Aorta (tissue), 5 donors: ENCODE results near the gene FAM120A. TPM values are rescaled to one million over a fixed set of nuclear protein-coding genes. Genes with fewer than 3 reads are reported as not detected.

Experiments used
- ATAC-seq: fragments of 200-7000 bp; cut with Tn5 transposase; one replicate; pipeline ENCODE4 v1.9.1; 2022; ENCODE audit warnings: moderate library complexity; ENCODE audit not compliant: low FRiP score
- DNase-seq, 2 donors: peaks; one replicate each; pipeline ENCODE4 v3.0.0-alpha.2; 2020
- H3K27ac ChIP-seq, 2 donors: one replicate each; pipeline ENCODE4 v1.5.1; 2013; ENCODE audit warnings: low read length in 2 of 2, mild to moderate bottlenecking in 2 of 2, moderate library complexity in 2 of 2, control low read depth in 1 of 2, inconsistent platforms in 1 of 2, low read depth in 1 of 2
- H3K27me3 ChIP-seq, 2 donors: one replicate each; pipeline ENCODE4 v1.6.1; 2013; ENCODE audit warnings: control low read depth in 1 of 2, low read length in 1 of 2, mild to moderate bottlenecking in 1 of 2, moderate library complexity in 1 of 2; ENCODE audit not compliant: insufficient read depth in 2 of 2, control insufficient read depth in 1 of 2
- H3K36me3 ChIP-seq, 2 donors: one replicate each; pipeline ENCODE4 v1.6.1; 2013; ENCODE audit warnings: control low read depth in 1 of 2, low read length in 1 of 2, mild to moderate bottlenecking in 1 of 2; ENCODE audit not compliant: insufficient read depth in 2 of 2, control insufficient read depth in 1 of 2
- H3K4me1 ChIP-seq, 2 donors: one replicate each; pipeline ENCODE4 v1.6.1; 2013; ENCODE audit warnings: low read length in 2 of 2, control low read depth in 1 of 2, mild to moderate bottlenecking in 1 of 2, moderate library complexity in 1 of 2; ENCODE audit not compliant: insufficient read depth in 2 of 2, control insufficient read depth in 1 of 2
- H3K4me3 ChIP-seq, 2 donors: one replicate each; pipeline ENCODE4 v1.5.1; 2013; ENCODE audit warnings: low read length in 2 of 2, control low read depth in 1 of 2, mild to moderate bottlenecking in 1 of 2
- H3K9me3 ChIP-seq: one replicate; pipeline ENCODE4 v1.6.1; 2013; ENCODE audit warnings: mild to moderate bottlenecking, low read length; ENCODE audit not compliant: control insufficient read depth
- WGBS, 2 donors: extraction: QIAGEN DNeasy Blood & Tissue Kit; methylation state at CpG; one replicate each; pipeline ENCODE4 v1.1.7; 2013; 5-methylcytosine and 5-hydroxymethylcytosine counted together
- intact Hi-C, 2 donors: fragments of 100-400 bp; cut with DNase I; formaldehyde crosslinking; loops; one replicate each; pipeline versions ENCODE4 v1.14.2 to v1.15.0; 2022
- polyA plus RNA-seq, 2 donors: library from polyadenylated mRNA; stranded (reverse); fragments of 200-250 nt; gene quantifications; one replicate each; pipeline ENCODE4 v1.2.3, GENCODE V29; 2013
- total RNA-seq, 2 donors: library from RNA; stranded (reverse); fragmentation: NEBNext Ultra II Directional; extraction: Animal tissue kit (Norgen Biotek cat#: 25700); gene quantifications; one replicate each; pipeline ENCODE4 v1.2.1, GENCODE V29; 2021
- donor health status: healthy with polysubstance abuse.
- donor health status: Bipolar disorder and iron deficiency.
- donor health status: DM: no; HTN: no; CAD: no.
- donor health status: DM: no; HTN: no; CAD: no.
- donor health status: DM: yes; HTN: yes; CAD: no.

The FAM120A gene
- total and polyA plus RNA-seq, 4 donors = 30.7 to 88.6 (median 61.3) TPM

- DNase-seq (no peak), ATAC-seq (peak; percentile 17)
- WGBS, 2 donors = 82 to 91% methylated on average over 6 of the region's 6 CpGs
- Histone ChIP-seq H3K4me3 (no peak overlapping the region), H3K9me3 (no peaks in the 10 kb centered on the region), H3K4me1 (no peaks in the 10 kb centered on the region), H3K27me3 (no peaks in the 10 kb centered on the region), H3K36me3 (peaks cover 0 to 2% of the 10 kb centered on the region in 2 donors), H3K27ac (no peak overlapping the region)
- intact Hi-C loops = no loop called here
Observed at GRCh38 chr9:93520523-93520922, 69.0 kb downstream of the FAM120A start.

GRCh38 chr9:93522736-93523135 lies 71.3 kb downstream of the FAM120A start:
- WGBS, 2 donors = 86 to 89% methylated on average over 3 of the region's 3 CpGs
- H3K36me3 ChIP-seq = peaks cover 0 to 2% of the 10 kb centered on the region in 2 donors
- no peaks in the 10 kb centered on the region for H3K27me3 ChIP-seq
- H3K4me1 ChIP-seq = no peaks in the 10 kb centered on the region
- DNase-seq (no peak), ATAC-seq (no peak)
- H3K27ac ChIP-seq = no peak overlapping the region
- no peak overlapping the region for H3K4me3 ChIP-seq
- no peaks in the 10 kb centered on the region for H3K9me3 ChIP-seq
- intact Hi-C loops = no loop called here

- H3K36me3 ChIP-seq = peaks cover 0 to 2% of the 10 kb centered on the region in 2 donors
- no peak for ATAC-seq
- intact Hi-C loops = no loop called here
Observed at GRCh38 chr9:93523518-93524144, 72.1 kb downstream of the FAM120A start.

GRCh38 chr9:93525476-93525875 lies 74.0 kb downstream of the FAM120A start:
- intact Hi-C loops = no loop called here
- DNase-seq = no peak
- ATAC-seq = no peak
- 91% methylated on average over 5 of the region's 5 CpGs for WGBS, 2 donors
- peaks cover 3 to 6% of the 10 kb centered on the region in 2 donors for H3K36me3 ChIP-seq
- no peaks in the 10 kb centered on the region for H3K9me3 ChIP-seq
- H3K4me1 ChIP-seq = no peaks in the 10 kb centered on the region
- no peak overlapping the region for H3K27ac ChIP-seq
- H3K4me3 ChIP-seq = no peak overlapping the region
- H3K27me3 ChIP-seq = no peaks in the 10 kb centered on the region

More at GRCh38 chr9:93523518-93524144, 72.1 kb downstream of the FAM120A start:
- no peaks in the 10 kb centered on the region for H3K4me1 ChIP-seq
- H3K27me3 ChIP-seq = no peaks in the 10 kb centered on the region
- DNase-seq = no peak
- H3K27ac ChIP-seq = no peak overlapping the region
- H3K4me3 ChIP-seq = no peak overlapping the region
- H3K9me3 ChIP-seq = no peaks in the 10 kb centered on the region
- WGBS, 2 donors = 88 to 89% methylated on average over 7 of the region's 7 CpGs

GRCh38 chr9:93531374-93531773 lies 79.9 kb downstream of the FAM120A start:
- Histone ChIP-seq H3K27me3 (no peaks in the 10 kb centered on the region), H3K9me3 (no peaks in the 10 kb centered on the region), H3K36me3 (peaks cover 3 to 7% of the 10 kb centered on the region in 2 donors), H3K4me1 (peaks cover 0 to 3% of the 10 kb centered on the region in 2 donors), H3K4me3 (no peak overlapping the region), H3K27ac (no peak overlapping the region)
- intact Hi-C loops = no loop called here
- no peak for DNase-seq
- 14 to 17% methylated on average over 3 of the region's 3 CpGs for whole genome bisulfite sequencing, 2 donors
- ATAC-seq = peak; percentile 48

GRCh38 chr9:93532141-93532540 lies 80.7 kb downstream of the FAM120A start:
- DNase-seq (no peak), ATAC-seq (no peak)
- intact Hi-C loops = no loop called here
- Histone ChIP-seq H3K27ac (no peak overlapping the region), H3K36me3 (peaks cover 3 to 7% of the 10 kb centered on the region in 2 donors), H3K9me3 (no peaks in the 10 kb centered on the region), H3K4me3 (no peak overlapping the region), H3K27me3 (no peaks in the 10 kb centered on the region), H3K4me1 (peaks cover 0 to 3% of the 10 kb centered on the region in 2 donors)
- 7 to 13% methylated on average over 8 of the region's 8 CpGs for WGBS, 2 donors

- Histone ChIP-seq H3K27ac (no peak overlapping the region), H3K4me3 (no peak overlapping the region), H3K36me3 (peaks cover 3 to 7% of the 10 kb centered on the region in 2 donors), H3K4me1 (peaks cover 0 to 3% of the 10 kb centered on the region in 2 donors), H3K27me3 (no peaks in the 10 kb centered on the region), H3K9me3 (no peaks in the 10 kb centered on the region)
- ATAC-seq = no peak
- DNase-seq = no peak
- WGBS, 2 donors = 86 to 89% methylated on average over 8 of the region's 8 CpGs
- intact Hi-C loops = no loop called here
Observed at GRCh38 chr9:93533863-93534262, 82.4 kb downstream of the FAM120A start.

GRCh38 chr9:93536167-93536566 lies 84.7 kb downstream of the FAM120A start:
- intact Hi-C loops = no loop called here
- DNase-seq (no peak), ATAC-seq (no peak)
- H3K9me3 ChIP-seq = no peaks in the 10 kb centered on the region
- H3K36me3 ChIP-seq = peaks cover 0 to 2% of the 10 kb centered on the region in 2 donors
- H3K27ac ChIP-seq = no peak overlapping the region
- peaks cover 0 to 3% of the 10 kb centered on the region in 2 donors for H3K4me1 ChIP-seq
- H3K4me3 ChIP-seq = no peak overlapping the region
- 73 to 76% methylated on average over 4 of the region's 4 CpGs for WGBS, 2 donors
- no peaks in the 10 kb centered on the region for H3K27me3 ChIP-seq

GRCh38 chr9:93536874-93537273 lies 85.4 kb downstream of the FAM120A start:
- intact Hi-C loops = no loop called here
- Histone ChIP-seq H3K36me3 (peaks cover 0 to 2% of the 10 kb centered on the region in 2 donors), H3K27ac (no peak overlapping the region), H3K9me3 (no peaks in the 10 kb centered on the region), H3K4me3 (no peak overlapping the region), H3K4me1 (peaks cover 0 to 3% of the 10 kb centered on the region in 2 donors), H3K27me3 (no peaks in the 10 kb centered on the region)
- ATAC-seq = no peak
- 83% methylated on average over 9 of the region's 9 CpGs for WGBS, 2 donors
- DNase-seq = no peak
